K562 (cell line): ENCODE measurements around the gene KCNT1.

Experiments used
- CBX2 ChIP-seq: fragments of 200-600 bp; sonication (generic); IDR thresholded peaks from one replicate; pipeline ENCODE4 v1.6.1; 2012; ENCODE audit warnings: mild to moderate bottlenecking, low read length, inconsistent platforms; ENCODE audit not compliant: insufficient read depth, poor library complexity, severe bottlenecking
- E2F3 ChIP-seq: fragments of 250-450 bp; sonication (Bioruptor Pico); IDR thresholded peaks from 2 replicates; pipeline ENCODE4 v1.4.0; 2020; ENCODE audit warnings: mild to moderate bottlenecking
- ETV5 ChIP-seq: sonication (generic); formaldehyde crosslinking; IDR thresholded peaks from 2 replicates; pipeline ENCODE4 v1.4.0; 2020; ENCODE audit warnings: low read depth, mild to moderate bottlenecking, missing genetic modification reagents
- MXI1 ChIP-seq: IDR thresholded peaks from 2 replicates; pipeline ENCODE4 v1.6.1; 2011; ENCODE audit warnings: low read depth, mild to moderate bottlenecking, improper control_type of control experiment, low read length
- NFYB ChIP-seq: IDR thresholded peaks from 2 replicates; pipeline ENCODE4 v1.6.1; 2011; ENCODE audit warnings: mild to moderate bottlenecking, moderate library complexity; ENCODE audit not compliant: insufficient read length; ENCODE audit errors: extremely low read depth

DNA sequence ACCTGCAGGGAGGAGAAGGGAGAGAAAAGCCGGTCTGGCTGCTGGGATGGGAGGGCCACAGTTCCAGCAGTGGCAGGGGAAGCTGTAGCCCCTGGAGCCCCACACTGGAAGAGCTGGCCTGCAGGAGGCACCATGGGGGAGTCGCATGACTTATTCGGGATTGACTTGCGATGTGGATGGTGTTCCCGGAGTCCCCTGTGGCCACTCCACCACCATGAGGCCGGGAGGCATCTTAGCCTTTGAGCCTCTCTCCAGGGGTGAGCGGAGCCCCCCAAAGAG is 92.0 kb downstream of the KCNT1 start:
- TF ChIP-seq ETV5, result no peak
- TF ChIP-seq E2F3 (CRISPR knock-in tag), result no peak
- TF ChIP-seq MXI1, result no peak
- no peak for TF ChIP-seq NFYB
- no peak for TF ChIP-seq CBX2
